ENCODE results near the gene ASXL1. TPM values are rescaled to one million over a fixed set of nuclear protein-coding genes. Genes with fewer than 3 reads are reported as not detected.
A peak's percentile ranks its signal among the peaks of the same experiment; 100 is the strongest.

Gene ASXL1
- total and polyA plus RNA-seq, 4 donors, result 24.2 to 96.4 (median 44.4) TPM

DNA sequence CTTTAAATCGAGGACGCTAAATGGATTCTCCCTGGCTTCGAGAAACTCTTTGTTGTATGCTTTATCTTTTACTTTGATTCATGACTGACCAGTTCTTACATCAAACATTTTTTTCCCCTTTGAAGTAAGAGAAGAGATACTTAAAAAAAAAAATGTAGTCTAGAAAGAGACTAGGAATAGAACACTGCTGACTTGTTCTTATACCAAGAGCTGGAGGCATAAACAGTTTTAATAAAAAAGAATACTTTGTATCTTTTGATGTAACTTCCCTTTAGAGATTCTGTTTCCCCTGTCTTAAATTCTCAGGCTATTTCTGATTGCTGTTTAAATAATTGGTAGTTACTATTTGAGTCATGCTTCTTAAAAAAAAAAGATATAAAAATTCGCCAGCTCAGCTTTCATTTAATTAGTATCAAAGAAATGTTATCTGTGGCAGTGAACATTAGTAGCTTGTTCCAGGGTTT is 4.8 kb downstream of the ASXL1 start:
- ATAC-seq (ENCODE audit: insufficient read depth, low FRiP score), result no peak
- Histone ChIP-seq H3K9ac (ENCODE audit: insufficient read depth in 1 of 2, low read length in 2 of 2) (no peak overlapping the region), H3K4me1 (ENCODE audit: control insufficient read depth in 5 of 5, insufficient read depth in 5 of 5, low read length in 5 of 5) (peaks cover 3 to 29% (median 12%) of the 10 kb centered on the region in 5 donors), H3K9me3 (ENCODE audit: control insufficient read depth in 4 of 4, insufficient read depth in 3 of 4, low read length in 3 of 4) (no peaks in the 10 kb centered on the region), H3K36me3 (ENCODE audit: control insufficient read depth in 4 of 4, insufficient read depth in 4 of 4, low read length in 4 of 4) (peaks cover 0 to 7% (median 2%) of the 10 kb centered on the region in 4 donors), H3K27me3 (ENCODE audit: control insufficient read depth in 3 of 3, insufficient read depth in 3 of 3, low read length in 2 of 3) (no peaks in the 10 kb centered on the region), H3K27ac (ENCODE audit: low read depth in 1 of 2, low read length in 1 of 2) (no peak overlapping the region), H3K4me3 (no peak overlapping the region)
- DNase-seq, result peak in 1 of 3 donors; percentile 36
- 41 to 67% methylated on average over 4 of the region's 4 CpGs for WGBS, 2 donors
- TF ChIP-seq, protein P1, sequence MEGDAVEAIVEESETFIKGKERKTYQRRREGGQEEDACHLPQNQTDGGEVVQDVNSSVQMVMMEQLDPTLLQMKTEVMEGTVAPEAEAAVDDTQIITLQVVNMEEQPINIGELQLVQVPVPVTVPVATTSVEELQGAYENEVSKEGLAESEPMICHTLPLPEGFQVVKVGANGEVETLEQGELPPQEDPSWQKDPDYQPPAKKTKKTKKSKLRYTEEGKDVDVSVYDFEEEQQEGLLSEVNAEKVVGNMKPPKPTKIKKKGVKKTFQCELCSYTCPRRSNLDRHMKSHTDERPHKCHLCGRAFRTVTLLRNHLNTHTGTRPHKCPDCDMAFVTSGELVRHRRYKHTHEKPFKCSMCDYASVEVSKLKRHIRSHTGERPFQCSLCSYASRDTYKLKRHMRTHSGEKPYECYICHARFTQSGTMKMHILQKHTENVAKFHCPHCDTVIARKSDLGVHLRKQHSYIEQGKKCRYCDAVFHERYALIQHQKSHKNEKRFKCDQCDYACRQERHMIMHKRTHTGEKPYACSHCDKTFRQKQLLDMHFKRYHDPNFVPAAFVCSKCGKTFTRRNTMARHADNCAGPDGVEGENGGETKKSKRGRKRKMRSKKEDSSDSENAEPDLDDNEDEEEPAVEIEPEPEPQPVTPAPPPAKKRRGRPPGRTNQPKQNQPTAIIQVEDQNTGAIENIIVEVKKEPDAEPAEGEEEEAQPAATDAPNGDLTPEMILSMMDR (IDR thresholded peaks at IDR 0.05; ENCODE audit: control extremely low read depth, extremely low read depth), result no peak

DNA sequence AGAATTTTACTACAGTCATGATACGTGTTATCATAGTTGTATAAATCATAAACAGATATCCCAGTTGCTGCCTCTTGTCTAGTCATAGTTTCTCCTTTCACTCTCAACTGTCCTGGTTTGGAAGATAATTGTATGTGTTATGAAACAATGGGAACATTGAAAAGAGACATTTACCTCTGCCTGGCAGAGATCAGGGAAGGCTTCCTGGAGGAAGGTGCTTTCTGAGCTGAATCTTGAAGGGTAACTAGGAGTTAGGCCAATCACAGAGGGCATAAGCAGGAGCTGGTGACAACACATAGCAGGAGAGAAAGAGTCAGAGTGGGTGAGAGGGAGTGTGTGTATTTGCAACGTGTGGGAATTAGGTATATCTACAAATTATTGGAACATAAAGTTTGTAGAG is 5.4 kb downstream of the ASXL1 start:
- no peak for ATAC-seq (ENCODE audit: insufficient read depth, low FRiP score)
- 67 to 86% methylated on average over 2 of the region's 2 CpGs for WGBS, 2 donors
- Histone ChIP-seq H3K4me1 (ENCODE audit: control insufficient read depth in 5 of 5, insufficient read depth in 5 of 5, low read length in 5 of 5) (peaks cover 3 to 31% (median 12%) of the 10 kb centered on the region in 5 donors), H3K4me3 (no peak overlapping the region), H3K27me3 (ENCODE audit: control insufficient read depth in 3 of 3, insufficient read depth in 3 of 3, low read length in 2 of 3) (no peaks in the 10 kb centered on the region), H3K36me3 (ENCODE audit: control insufficient read depth in 4 of 4, insufficient read depth in 4 of 4, low read length in 4 of 4) (peaks cover 0 to 7% (median 2%) of the 10 kb centered on the region in 4 donors), H3K9ac (ENCODE audit: insufficient read depth in 1 of 2, low read length in 2 of 2) (no peak overlapping the region), H3K9me3 (ENCODE audit: control insufficient read depth in 4 of 4, insufficient read depth in 3 of 4, low read length in 3 of 4) (no peaks in the 10 kb centered on the region), H3K27ac (ENCODE audit: low read depth in 1 of 2, low read length in 1 of 2) (no peak overlapping the region)
- TF ChIP-seq, protein P1 (IDR thresholded peaks at IDR 0.05; ENCODE audit: control extremely low read depth, extremely low read depth), result no peak
- DNase-seq, result no peak

DNA sequence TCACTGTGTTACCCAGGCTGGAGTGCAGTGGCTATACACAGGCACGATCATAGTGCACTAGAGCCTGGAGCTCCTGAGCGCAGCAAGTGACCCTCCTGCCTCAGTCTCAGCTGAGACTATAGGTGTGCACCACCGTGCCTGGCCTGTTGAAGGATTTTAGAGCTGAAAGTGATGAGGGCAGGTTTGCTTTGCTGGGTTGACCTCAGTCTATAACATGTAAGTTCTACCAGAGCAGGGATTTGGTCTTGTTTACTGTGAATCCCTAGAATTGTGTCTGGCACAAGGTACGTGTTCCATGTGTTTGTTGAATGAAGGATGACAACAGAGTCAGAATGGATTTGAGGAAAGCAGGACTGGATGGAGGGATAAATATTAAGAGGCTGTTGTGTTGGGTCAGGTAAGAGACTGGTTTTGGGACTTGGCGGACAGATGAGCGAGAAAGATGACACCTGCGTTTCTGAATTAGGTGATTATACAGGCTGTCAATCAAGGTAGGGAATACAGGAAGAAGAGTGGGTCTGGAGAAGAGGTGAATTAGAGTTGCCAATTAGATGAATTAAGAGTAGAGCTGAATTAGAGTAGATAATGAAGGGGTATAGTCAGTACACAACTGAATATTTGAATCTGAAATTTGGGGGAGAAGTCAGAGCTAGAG is 6.5 kb downstream of the ASXL1 start:
- H3K36me3 ChIP-seq (ENCODE audit: control insufficient read depth in 4 of 4, insufficient read depth in 4 of 4, low read length in 4 of 4), result peaks cover 2 to 13% (median 6%) of the 10 kb centered on the region in 4 donors
- H3K27ac ChIP-seq (ENCODE audit: low read depth in 1 of 2, low read length in 1 of 2), result no peak overlapping the region
- H3K27me3 ChIP-seq (ENCODE audit: control insufficient read depth in 3 of 3, insufficient read depth in 3 of 3, low read length in 2 of 3), result no peaks in the 10 kb centered on the region
- no peak overlapping the region for H3K9ac ChIP-seq (ENCODE audit: insufficient read depth in 1 of 2, low read length in 2 of 2)
- peaks cover 3 to 34% (median 9%) of the 10 kb centered on the region in 5 donors for H3K4me1 ChIP-seq (ENCODE audit: control insufficient read depth in 5 of 5, insufficient read depth in 5 of 5, low read length in 5 of 5)
- DNase-seq (no peak), ATAC-seq (ENCODE audit: insufficient read depth, low FRiP score) (no peak)
- H3K9me3 ChIP-seq (ENCODE audit: control insufficient read depth in 4 of 4, insufficient read depth in 3 of 4, low read length in 3 of 4), result no peaks in the 10 kb centered on the region
- WGBS, 2 donors, result 81 to 82% methylated on average over 7 of the region's 7 CpGs
- TF ChIP-seq, protein P1 (IDR thresholded peaks at IDR 0.05; ENCODE audit: control extremely low read depth, extremely low read depth), result no peak
- H3K4me3 ChIP-seq, result no peak overlapping the region

All from lung (tissue), 12 donors.